Measurements from ENCODE around the gene RTN4IP1. TPM values are rescaled to one million over a fixed set of nuclear protein-coding genes. Genes with fewer than 3 reads are reported as not detected.

Gene RTN4IP1
- total RNA-seq, 1 experiment from 2014 or later, result 7.3 TPM

DNA sequence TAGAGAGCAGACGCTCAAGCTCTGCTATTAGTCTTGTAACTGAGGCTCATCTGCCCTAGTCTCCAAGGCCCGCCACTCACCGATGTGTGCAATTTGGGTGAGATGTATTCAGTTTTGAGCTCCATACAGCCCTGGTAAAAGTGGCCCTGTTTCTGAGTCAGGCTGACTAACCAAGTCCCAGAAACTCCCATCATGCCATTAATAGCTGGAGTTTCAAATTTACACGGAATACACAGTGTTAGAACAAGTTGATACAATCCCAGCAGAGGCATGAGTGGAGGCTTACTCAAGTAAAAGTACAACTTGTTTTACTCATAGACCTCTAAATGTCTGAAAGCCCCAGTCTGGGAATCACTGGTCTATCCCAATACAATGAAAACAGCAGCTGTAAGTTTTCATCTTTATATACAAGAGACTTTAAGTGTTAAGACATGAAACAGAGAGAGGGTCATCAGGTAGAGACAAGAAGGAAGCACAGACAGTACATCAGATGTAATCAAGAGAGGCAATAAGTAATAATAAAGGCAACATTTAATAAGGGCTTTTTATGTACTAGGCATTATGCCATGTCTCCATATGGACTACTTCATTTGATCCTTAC lies 42.4 kb downstream of the RTN4IP1 start:
- no peak overlapping the region for H2AFZ ChIP-seq (ENCODE audit: low read length)
- DNase-seq (no peak), ATAC-seq (no peak)
- intact Hi-C loops (cut with micrococcal nuclease), result no loop called here
- H3K27ac ChIP-seq (ENCODE audit: low read length), result no peak overlapping the region
- TF ChIP-seq EZH2 (IDR thresholded peaks at IDR 0.05; ENCODE audit: low read length, unreplicated experiment), result no peak
- TF ChIP-seq CTCF (conservative IDR thresholded peaks at IDR 0.05; ENCODE audit: low read depth, low read length), result no peak
- no peak for TF ChIP-seq EZH2phosphoT487 (IDR thresholded peaks at IDR 0.05; ENCODE audit: borderline replicate concordance, low read length)
- no peaks in the 10 kb centered on the region for H3K79me2 ChIP-seq (ENCODE audit: low read length)
- H3K9ac ChIP-seq (ENCODE audit: low read length), result no peak overlapping the region
- no peaks in the 10 kb centered on the region for H3K36me3 ChIP-seq (ENCODE audit: low read depth, low read length)
- H3K27me3 ChIP-seq (ENCODE audit: low read length), result no peaks in the 10 kb centered on the region
- POLR2A ChIA-PET (ENCODE audit: unreplicated experiment), result no interaction called here
- no peak overlapping the region for H3K4me2 ChIP-seq (ENCODE audit: low read length)
- H3K9me2 ChIP-seq (replicated peaks; ENCODE audit: low read length), result no peaks in the 10 kb centered on the region
- H3F3A ChIP-seq (ENCODE audit: low read length, unreplicated experiment), result peaks cover 5% of the 10 kb centered on the region
- no peaks in the 10 kb centered on the region for H4K20me1 ChIP-seq (ENCODE audit: low read length)
- H3K4me1 ChIP-seq (ENCODE audit: insufficient read depth, low read length), result peaks cover 14% of the 10 kb centered on the region
- CTCF ChIA-PET, result no interaction called here
- H3K4me3 ChIP-seq (ENCODE audit: low read length), result no peak overlapping the region
- no peaks in the 10 kb centered on the region for H3K9me3 ChIP-seq (ENCODE audit: low read length)
- no TSS peak for BruUV-seq (replicated peaks)

- CTCF ChIA-PET, result no interaction called here
- no TSS peak for BruUV-seq (replicated peaks)
- no peak for TF ChIP-seq EZH2phosphoT487 (IDR thresholded peaks at IDR 0.05; ENCODE audit: borderline replicate concordance, low read length)
- TF ChIP-seq CTCF (conservative IDR thresholded peaks at IDR 0.05; ENCODE audit: low read depth, low read length), result no peak
- no peak for TF ChIP-seq EZH2 (IDR thresholded peaks at IDR 0.05; ENCODE audit: low read length, unreplicated experiment)
- Histone ChIP-seq H3K9me2 (replicated peaks; ENCODE audit: low read length) (no peaks in the 10 kb centered on the region), H3K4me3 (ENCODE audit: low read length) (no peak overlapping the region), H3K27me3 (ENCODE audit: low read length) (no peaks in the 10 kb centered on the region), H2AFZ (ENCODE audit: low read length) (no peak overlapping the region), H4K20me1 (ENCODE audit: low read length) (no peaks in the 10 kb centered on the region), H3K27ac (ENCODE audit: low read length) (no peak overlapping the region), H3K4me2 (ENCODE audit: low read length) (no peak overlapping the region), H3K79me2 (ENCODE audit: low read length) (no peaks in the 10 kb centered on the region), H3K36me3 (ENCODE audit: low read depth, low read length) (no peaks in the 10 kb centered on the region), H3F3A (ENCODE audit: low read length, unreplicated experiment) (no peaks in the 10 kb centered on the region), H3K9ac (ENCODE audit: low read length) (no peak overlapping the region), H3K9me3 (ENCODE audit: low read length) (no peaks in the 10 kb centered on the region), H3K4me1 (ENCODE audit: insufficient read depth, low read length) (no peaks in the 10 kb centered on the region)
- intact Hi-C loops (cut with micrococcal nuclease), result no loop called here
- ATAC-seq (no peak), DNase-seq (no peak)
- POLR2A ChIA-PET (ENCODE audit: unreplicated experiment), result no interaction called here
Measured at GRCh38 chr6:106581468-106581867, 47.8 kb downstream of the RTN4IP1 start.

GRCh38 chr6:106579281-106579680 lies 50.0 kb downstream of the RTN4IP1 start:
- Histone ChIP-seq H2AFZ (ENCODE audit: low read length) (no peak overlapping the region), H3K4me2 (ENCODE audit: low read length) (no peak overlapping the region), H3K27ac (ENCODE audit: low read length) (no peak overlapping the region), H3K79me2 (ENCODE audit: low read length) (no peaks in the 10 kb centered on the region), H4K20me1 (ENCODE audit: low read length) (no peaks in the 10 kb centered on the region), H3K9me2 (replicated peaks; ENCODE audit: low read length) (no peaks in the 10 kb centered on the region), H3K4me3 (ENCODE audit: low read length) (no peak overlapping the region), H3K9ac (ENCODE audit: low read length) (no peak overlapping the region), H3K9me3 (ENCODE audit: low read length) (no peaks in the 10 kb centered on the region), H3K27me3 (ENCODE audit: low read length) (no peaks in the 10 kb centered on the region), H3K36me3 (ENCODE audit: low read depth, low read length) (no peaks in the 10 kb centered on the region), H3F3A (ENCODE audit: low read length, unreplicated experiment) (no peaks in the 10 kb centered on the region), H3K4me1 (ENCODE audit: insufficient read depth, low read length) (peaks cover 11% of the 10 kb centered on the region)
- ATAC-seq (no peak), DNase-seq (no peak)
- ChIA-PET CTCF (interaction anchor here (0.6 kb wide), 1 partner anchor 400 kb away, joined by 6 read pairs; no protein-coding TSS in a partner anchor), POLR2A (ENCODE audit: unreplicated experiment) (interaction anchor here (0.6 kb wide), 1 partner anchor 1446 kb away, joined by 5 read pairs; no protein-coding TSS in a partner anchor)
- no TSS peak for BruUV-seq (replicated peaks)
- intact Hi-C loops (cut with micrococcal nuclease), result no loop called here
- TF ChIP-seq EZH2 (IDR thresholded peaks at IDR 0.05; ENCODE audit: low read length, unreplicated experiment), result no peak
- no peak for TF ChIP-seq CTCF (conservative IDR thresholded peaks at IDR 0.05; ENCODE audit: low read depth, low read length)
- TF ChIP-seq EZH2phosphoT487 (IDR thresholded peaks at IDR 0.05; ENCODE audit: borderline replicate concordance, low read length), result no peak

Data from PC-3 (cell line).